K562 (cell line): Measurements from ENCODE around the gene FN1. TPM values are rescaled to one million over a fixed set of nuclear protein-coding genes. Genes with fewer than 3 reads are reported as not detected.

Source experiments
- ATAC-seq: fragments of 200-7000 bp; cut with Tn5 transposase; 3 replicates; pipeline ENCODE4 v1.9.1; 2020; ENCODE audit warnings: moderate library complexity
- BruUV-seq: library from RNA; stranded (reverse); fragments of 400-500 nt; replicated peaks from 2 replicates; lab custom pipeline; 2021; lab: Mats Ljungman, UMichigan
- CTCF ChIA-PET: fragments of 300-600 bp; formaldehyde crosslinking; extraction: SDS; loops from one replicate; lab custom pipeline; 2021; ENCODE audit warnings: low intra/inter-chr PET ratio; lab: Yijun Ruan, JAX
- POLR2A ChIA-PET: fragments of 300-600, 350-650 bp; sonication (Branson Sonifier 250); formaldehyde crosslinking; extraction: SDS; loops from one replicate; lab custom pipeline; 2021; ENCODE audit warnings: antibody characterized with exemption, inconsistent platforms; lab: Yijun Ruan, JAX
- DNase-seq, 4 experiments: peaks; one replicate each; pipeline versions ENCODE4 v3.0.0 to v3.0.0-alpha.2; 2011 to 2018; ENCODE audit warnings: low spot score in 3 of 4, mixed read lengths in 3 of 4; ENCODE audit errors: extremely low read depth in 1 of 4
- FAIRE-seq: peaks from 2 replicates; lab custom pipeline; 2011; peaks lifted over from hg19 to GRCh38; lab: Jason Lieb, UNC
- H2AFZ ChIP-seq: 2 replicates; pipeline ENCODE4 v1.6.0; 2011; ENCODE audit warnings: low read depth, low read length, control low read depth, inconsistent platforms
- H3K27ac ChIP-seq: fragments of 200-600 bp; 3 replicates; pipeline ENCODE4 v1.8.0; 2011; ENCODE audit warnings: low read depth, mild to moderate bottlenecking, control low read depth, inconsistent platforms, low read length, moderate library complexity, mixed read lengths; ENCODE audit errors: extremely low read depth
- H3K27me3 ChIP-seq, 2 experiments: fragments of 300-600 bp in 1 of 2; 2 replicates in 1 of 2; 3 replicates in 1 of 2; pipeline versions ENCODE4 v1.6.0 to v1.8.0; 2011; ENCODE audit warnings: inconsistent platforms in 2 of 2, low read length in 2 of 2, mild to moderate bottlenecking in 1 of 2, mixed read lengths in 1 of 2, moderate library complexity in 1 of 2; ENCODE audit not compliant: control insufficient read depth in 2 of 2, insufficient read depth in 2 of 2
- H3K36me3 ChIP-seq: fragments of 300-600 bp; 3 replicates; pipeline ENCODE4 v1.8.0; 2011; ENCODE audit warnings: mild to moderate bottlenecking, low read length, inconsistent platforms; ENCODE audit not compliant: control insufficient read depth, insufficient read depth
- H3K4me1 ChIP-seq, 2 experiments: fragments of 200-600 bp in 1 of 2; replicated peaks in 1 of 2; 2 replicates in 1 of 2; 3 replicates in 1 of 2; pipeline versions ENCODE4 v1.5.1 to v1.8.0; 2011; ENCODE audit warnings: inconsistent platforms in 2 of 2, low read length in 2 of 2, mild to moderate bottlenecking in 1 of 2, mixed read lengths in 1 of 2, moderate library complexity in 1 of 2; ENCODE audit not compliant: control insufficient read depth in 2 of 2, insufficient read depth in 2 of 2
- H3K4me2 ChIP-seq: 2 replicates; pipeline ENCODE4 v1.6.1; 2011; ENCODE audit warnings: low read length, control low read depth, inconsistent platforms, mixed read lengths; ENCODE audit not compliant: insufficient read depth
- H3K4me3 ChIP-seq: fragments of 200-600 bp; sonication (generic), shearing (Covaris generic); 2 replicates; pipeline ENCODE4 v1.5.1; 2016; ENCODE audit warnings: control low read depth, inconsistent platforms
- H3K79me2 ChIP-seq: fragments of 200-600 bp; 3 replicates; pipeline ENCODE4 v1.8.0; 2011; ENCODE audit warnings: low read length, inconsistent platforms; ENCODE audit not compliant: control insufficient read depth, insufficient read depth
- H3K9ac ChIP-seq, 2 experiments: 2 replicates each; pipeline versions ENCODE4 v1.6.0 to v1.6.1; 2011; ENCODE audit warnings: low read depth in 2 of 2, low read length in 2 of 2, control low read depth in 1 of 2, inconsistent platforms in 1 of 2, mild to moderate bottlenecking in 1 of 2, mixed read lengths in 1 of 2; ENCODE audit not compliant: insufficient read depth in 1 of 2
- H3K9me1 ChIP-seq: one replicate; pipeline ENCODE4 v1.6.0; 2011; ENCODE audit warnings: inconsistent platforms, mild to moderate bottlenecking, low read length, moderate library complexity; ENCODE audit not compliant: control insufficient read depth, insufficient read depth
- H3K9me3 ChIP-seq: replicated peaks from 2 replicates; pipeline ENCODE4 v1.5.1; 2011; ENCODE audit warnings: low read depth, low read length, inconsistent platforms; ENCODE audit not compliant: control insufficient read depth, insufficient read depth
- H4K20me1 ChIP-seq: replicated peaks from 2 replicates; pipeline ENCODE4 v1.6.1; 2011; ENCODE audit warnings: low read length, inconsistent platforms, mixed read lengths; ENCODE audit not compliant: control insufficient read depth, insufficient read depth
- CEBPB ChIP-seq: fragments of 450-650 bp; IDR thresholded peaks from 2 replicates; pipeline ENCODE4 v1.6.1; 2016; ENCODE audit warnings: missing genetic modification characterization, missing compliant biosample characterization
- CHD4 ChIP-seq: fragments of 200-600 bp; sonication (generic); IDR thresholded peaks from 3 replicates; pipeline ENCODE4 v1.6.1; 2012; ENCODE audit warnings: low read depth, mild to moderate bottlenecking, mixed read lengths, low read length, inconsistent platforms; ENCODE audit not compliant: insufficient read depth, insufficient replicate concordance, poor library complexity, severe bottlenecking
- FUS ChIP-seq: fragments of 200-400 bp; formaldehyde crosslinking; optimal IDR thresholded peaks from 2 replicates; pipeline ENCODE3; 2017; ENCODE audit warnings: low read depth, low read length
- GABPB1 ChIP-seq: sonication (generic); formaldehyde crosslinking; IDR thresholded peaks from 2 replicates; pipeline ENCODE4 v1.8.0; 2022; ENCODE audit warnings: mild to moderate bottlenecking, missing genetic modification reagents
- HCFC1 ChIP-seq: IDR thresholded peaks from 2 replicates; pipeline ENCODE4 v1.6.1; 2012; ENCODE audit warnings: low read depth, low read length, improper control_type of control experiment
- NFIX ChIP-seq: fragments of 250-450 bp; sonication (Bioruptor Pico); IDR thresholded peaks from 2 replicates; pipeline ENCODE4 v1.4.0; 2020; ENCODE audit warnings: low read depth, mild to moderate bottlenecking, moderate library complexity
- NR2C1 ChIP-seq, 2 experiments: fragments of 450-650 bp; IDR thresholded peaks; 2 replicates each; pipeline ENCODE4 v1.6.1; 2017; ENCODE audit warnings: mild to moderate bottlenecking in 2 of 2, antibody characterized with exemption in 1 of 2, inconsistent platforms in 1 of 2, missing compliant biosample characterization in 1 of 2, missing genetic modification characterization in 1 of 2
- SMC3 ChIP-seq: conservative IDR thresholded peaks from 2 replicates; pipeline ENCODE4 v1.6.1; 2011; ENCODE audit warnings: low read depth, low read length, improper control_type of control experiment; ENCODE audit not compliant: insufficient read depth
- ZBTB11 ChIP-seq, 3 experiments: fragments of 200-800 bp in 1 of 3; fragments of 250-450 bp in 1 of 3; fragments of 450-650 bp in 1 of 3; sonication (Bioruptor Pico) in 1 of 3; sonication (Bioruptor generic) in 1 of 3; formaldehyde crosslinking in 1 of 3; IDR thresholded peaks; 2 replicates each; pipeline versions ENCODE4 v1.6.1 to v1.8.0; 2016 to 2022; ENCODE audit warnings: mild to moderate bottlenecking in 2 of 3, missing genetic modification characterization in 2 of 3, missing compliant biosample characterization in 1 of 3, moderate library complexity in 1 of 3
- ZNF518B ChIP-seq: fragments of 250-450 bp; sonication (Bioruptor Pico); IDR thresholded peaks from 2 replicates; pipeline ENCODE4 v1.5.0; 2021; ENCODE audit warnings: mild to moderate bottlenecking, moderate library complexity
- WGBS: fragments of 100-300 bp; shearing (Covaris generic); methylation state at CpG from one replicate; pipeline ENCODE4 v1.1.6; 2016; ENCODE audit warnings: low coverage, mixed read lengths; ENCODE audit not compliant: insufficient coverage; ENCODE audit errors: missing lambda C conversion rate; 5-methylcytosine and 5-hydroxymethylcytosine counted together
- in situ Hi-C: fragments of 300-500 bp; cut with MboI; formaldehyde crosslinking; loops from 4 replicates; pipeline ENCODE4 v1.15.0; 2018; ENCODE audit warnings: inconsistent platforms, mixed read lengths
- intact Hi-C: fragments of 100-400 bp; cut with micrococcal nuclease; formaldehyde crosslinking; loops from 2 replicates; pipeline ENCODE4 v1.14.2; 2022
- polyA plus RNA-seq, 8 experiments: library from polyadenylated mRNA; depleted of rRNA in 4 of 8; stranded (reverse) in 5 of 8; unstranded in 3 of 8; fragments of >200 nt; fragmentation: Nextera tagmentation in 2 of 8; fragmentation: Illumina TruSeq in 1 of 8; extraction: Ambion mirVana in 2 of 8; extraction: Trizol in 1 of 8; gene quantifications; 2 replicates each; pipeline versions ENCODE4 v1.2.1 to v1.2.3, GENCODE V29; 2011 to 2014; ENCODE audit warnings: inconsistent platforms in 1 of 8, missing spikeins in 1 of 8
- total RNA-seq, 7 experiments: library from RNA; depleted of rRNA in 6 of 7; stranded (reverse); fragments of >200 nt in 6 of 7; fragmentation: Illumina TruSeq in 2 of 7; extraction: Trizol in 2 of 7; gene quantifications; 2 replicates each; pipeline versions ENCODE4 v1.2.1 to v1.2.3, GENCODE V29; 2011 to 2021; ENCODE audit warnings: low replicate concordance in 1 of 7

The FN1 gene
- total and polyA plus RNA-seq, 9 of the 15 experiments (the other 6 are each of a cell fraction or from before 2014, with no cell fraction given), result 7.4 to 19.1 (median 11.2) TPM

DNA sequence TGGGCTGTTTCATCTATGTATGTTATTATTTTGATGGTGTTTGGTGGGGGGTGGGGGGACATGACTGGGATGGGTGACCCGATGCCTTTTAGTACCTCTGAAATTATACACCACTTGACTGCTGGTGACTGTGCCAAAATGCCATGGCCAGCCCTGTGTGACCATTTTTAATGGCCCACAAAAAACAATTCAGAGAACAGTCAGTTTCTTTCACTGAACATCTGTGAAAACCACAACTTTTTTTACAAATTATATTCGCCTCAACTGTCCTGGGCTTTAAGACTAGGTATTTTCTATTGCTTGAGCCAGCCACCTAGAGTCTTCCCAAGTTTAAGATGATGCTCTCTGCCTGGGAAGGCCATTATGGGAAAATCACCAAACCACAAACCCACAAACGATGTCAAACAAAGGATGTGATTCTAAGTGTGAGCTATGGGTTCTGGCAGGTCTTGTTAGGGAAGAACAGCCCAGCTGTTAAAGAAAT is 33.9 kb downstream of the FN1 start:
- in situ Hi-C loops, result no loop called here
- no peaks in the 10 kb centered on the region for H4K20me1 ChIP-seq
- no peaks in the 10 kb centered on the region; the same call in 2 of the 3 replicates for H3K36me3 ChIP-seq
- no peaks in the 10 kb centered on the region for H3K9me3 ChIP-seq
- no peak overlapping the region for H3K4me3 ChIP-seq
- no TSS peak for BruUV-seq
- 33% methylated on average over 3 of the region's 3 CpGs for WGBS
- intact Hi-C loops, result no loop called here
- H3K27me3 ChIP-seq, result no peaks in the 10 kb centered on the region
- ChIA-PET POLR2A (no interaction called here), CTCF (no interaction called here)
- H3K79me2 ChIP-seq, result no peaks in the 10 kb centered on the region
- no peak overlapping the region for H3K4me2 ChIP-seq
- H3K9me1 ChIP-seq, result no peaks in the 10 kb centered on the region
- H3K4me1 ChIP-seq, result no peaks in the 10 kb centered on the region
- DNase-seq, result no peak
- FAIRE-seq, result no peak
- no peak for ATAC-seq
- H3K9ac ChIP-seq, result no peak overlapping the region
- H2AFZ ChIP-seq, result no peak overlapping the region
- H3K27ac ChIP-seq, result no peak overlapping the region
- TF ChIP-seq NR2C1 (IDR thresholded peaks at IDR 0.05) (no peak), NR2C1 (tag; IDR thresholded peaks at IDR 0.05) (no peak), ZBTB11 (CRISPR knock-in tag; IDR thresholded peaks at IDR 0.05) (no peak), SMC3 (no peak), ZNF518B (no peak), HCFC1 (no peak), FUS (no peak), NFIX (CRISPR knock-in tag) (no peak), GABPB1 (CRISPR knock-in tag) (no peak), CEBPB (tag) (no peak), CHD4 (no peak)
